GM18873 (cell line): Measurements from ENCODE around the gene UPP1.
"Not testable (repeated sequence)": the region's sequence is repeated elsewhere in the genome, so short reads cannot be mapped to it uniquely, and the experiment has no call there.

ENCODE experiments used
- ATAC-seq: cut with Tn5 transposase; IDR thresholded peaks from one replicate; pipeline ENCODE4 v1.9.1; 2021; ENCODE audit warnings: mild to moderate bottlenecking, moderate library complexity, moderate number of reproducible peaks; ENCODE audit not compliant: unreplicated experiment, low FRiP score

UPP1 gene

GRCh38 chr7:48089046-48090003 lies at the start of gene UPP1:
UPP1 (plus strand) TSS chr7:48089265; CDS start chr7:48094784, 5,519 bp downstream.
- ATAC-seq = peak; percentile 39

- ATAC-seq = no peak
Measured at GRCh38 chr7:48040944-48041652, 48.0 kb upstream of the UPP1 start.

- no peak for ATAC-seq
Measured at GRCh38 chr7:48041653-48041970, 47.5 kb upstream of the UPP1 start.

- ATAC-seq = no peak
Measured at GRCh38 chr7:48042216-48042615, 46.8 kb upstream of the UPP1 start.

GRCh38 chr7:48042636-48043035 lies 46.4 kb upstream of the UPP1 start:
- ATAC-seq = no peak

- ATAC-seq = no peak
Measured at GRCh38 chr7:48045195-48045765, 43.8 kb upstream of the UPP1 start.

- no peak for ATAC-seq
Measured at GRCh38 chr7:48046458-48046857, 42.6 kb upstream of the UPP1 start.

GRCh38 chr7:48048113-48048512 lies 41.0 kb upstream of the UPP1 start:
- no peak for ATAC-seq

GRCh38 chr7:48049850-48050249 lies 39.2 kb upstream of the UPP1 start:
- no peak for ATAC-seq

GRCh38 chr7:48052748-48053147 lies 36.3 kb upstream of the UPP1 start:
- no peak for ATAC-seq

- ATAC-seq = no peak
Measured at GRCh38 chr7:48053736-48054135, 35.3 kb upstream of the UPP1 start.

- no peak for ATAC-seq
Measured at GRCh38 chr7:48058990-48059389, 30.1 kb upstream of the UPP1 start.

- ATAC-seq = no peak
Measured at GRCh38 chr7:48059706-48060105, 29.4 kb upstream of the UPP1 start.

- no peak for ATAC-seq
Measured at GRCh38 chr7:48063985-48064384, 25.1 kb upstream of the UPP1 start.

- no peak for ATAC-seq
Measured at GRCh38 chr7:48067475-48067874, 21.6 kb upstream of the UPP1 start.

GRCh38 chr7:48074204-48074654 lies 14.8 kb upstream of the UPP1 start:
- ATAC-seq = no peak

GRCh38 chr7:48077423-48077822 lies 11.6 kb upstream of the UPP1 start:
- ATAC-seq = no peak

GRCh38 chr7:48078470-48078869 lies 10.6 kb upstream of the UPP1 start:
- ATAC-seq = no peak

- not testable (repeated sequence) for ATAC-seq
Measured at GRCh38 chr7:48082378-48082777, 6.7 kb upstream of the UPP1 start.

GRCh38 chr7:48083114-48083830 lies 5.8 kb upstream of the UPP1 start:
- ATAC-seq = no peak
